SK-N-SH (cell line): ENCODE data around the gene CRYBB3. TPM values are rescaled to one million over a fixed set of nuclear protein-coding genes. Genes with fewer than 3 reads are reported as not detected.

Experiments used
- CTCF ChIA-PET: fragments of 300-600, 350-600 bp; formaldehyde crosslinking; extraction: SDS; loops from one replicate; lab custom pipeline; 2021; lab: Yijun Ruan, JAX
- POLR2A ChIA-PET: fragments of 350-600 bp; sonication (Branson Sonifier 250); formaldehyde crosslinking; extraction: SDS; loops from one replicate; lab custom pipeline; 2020; ENCODE audit warnings: antibody characterized with exemption, inconsistent platforms; lab: Yijun Ruan, JAX
- DNase-seq: peaks from one replicate; pipeline ENCODE4 v3.0.0; 2012
- H2AFZ ChIP-seq: fragments of 200-600 bp; sonication (generic); 2 replicates; pipeline ENCODE4 v1.8.1; 2016; ENCODE audit warnings: antibody characterized with exemption, mild to moderate bottlenecking, low read depth
- H3F3A ChIP-seq: fragments of 200-600 bp; sonication (generic); replicated peaks from 2 replicates; pipeline ENCODE3; 2016; ENCODE audit warnings: antibody characterized with exemption, mild to moderate bottlenecking; ENCODE audit not compliant: insufficient read depth
- H3K27ac ChIP-seq, 2 experiments: fragments of 200-500 bp in 1 of 2; fragments of 200-600 bp in 1 of 2; sonication (Bioruptor generic) in 1 of 2; sonication (generic), shearing (Covaris generic) in 1 of 2; 2 replicates each; pipeline versions ENCODE4 v1.5.1 to v1.6.1; 2014 to 2016; ENCODE audit warnings: low read depth in 2 of 2, inconsistent platforms in 1 of 2, low read length in 1 of 2, mild to moderate bottlenecking in 1 of 2, mixed read lengths in 1 of 2
- H3K27me3 ChIP-seq: fragments of 200-600 bp; sonication (generic), shearing (Covaris generic); 2 replicates; pipeline ENCODE4 v1.6.1; 2016; ENCODE audit warnings: mixed run types; ENCODE audit not compliant: insufficient read depth
- H3K36me3 ChIP-seq, 2 experiments: fragments of 200-500 bp in 1 of 2; fragments of 200-600 bp in 1 of 2; sonication (Bioruptor generic) in 1 of 2; sonication (generic) in 1 of 2; replicated peaks in 1 of 2; 2 replicates each; pipeline versions ENCODE3 to v1.5.1; 2014 to 2016; ENCODE audit warnings: low read length in 1 of 2, mild to moderate bottlenecking in 1 of 2; ENCODE audit not compliant: insufficient read depth in 2 of 2, control insufficient read depth in 1 of 2
- H3K4me1 ChIP-seq, 2 experiments: fragments of 200-500 bp in 1 of 2; fragments of 200-600 bp in 1 of 2; sonication (Bioruptor generic) in 1 of 2; sonication (generic), shearing (Covaris generic) in 1 of 2; 2 replicates each; pipeline versions ENCODE4 v1.5.1 to v1.6.1; 2014 to 2016; ENCODE audit warnings: low read depth in 1 of 2, low read length in 1 of 2, mixed run types in 1 of 2; ENCODE audit not compliant: insufficient read depth in 2 of 2, control insufficient read depth in 1 of 2
- H3K4me2 ChIP-seq: fragments of 200-600 bp; sonication (generic), shearing (Covaris generic); 2 replicates; pipeline ENCODE4 v1.6.1; 2017; ENCODE audit warnings: mixed run types
- H3K4me3 ChIP-seq, 2 experiments: fragments of 200-500 bp in 1 of 2; fragments of 200-600 bp in 1 of 2; sonication (Bioruptor generic) in 1 of 2; sonication (generic), shearing (Covaris generic) in 1 of 2; 2 replicates each; pipeline versions ENCODE4 v1.5.1 to v1.8.1; 2014 to 2016; ENCODE audit warnings: low read depth in 2 of 2, inconsistent platforms in 1 of 2, low read length in 1 of 2, mild to moderate bottlenecking in 1 of 2, mixed read lengths in 1 of 2, moderate library complexity in 1 of 2
- H3K79me2 ChIP-seq: fragments of 200-600 bp; sonication (generic); 2 replicates; pipeline ENCODE4 v1.8.1; 2017; ENCODE audit warnings: mild to moderate bottlenecking; ENCODE audit not compliant: insufficient read depth
- H3K9ac ChIP-seq: fragments of 200-600 bp; sonication (generic); 2 replicates; pipeline ENCODE4 v1.6.1; 2017; ENCODE audit warnings: mixed run types
- H3K9me2 ChIP-seq: fragments of 200-600 bp; sonication (generic); 2 replicates; pipeline ENCODE4 v1.6.1; 2017; ENCODE audit warnings: mixed run types
- H3K9me3 ChIP-seq: fragments of 200-600 bp; sonication (generic); 2 replicates; pipeline ENCODE4 v1.6.1; 2017; ENCODE audit warnings: mixed run types, mild to moderate bottlenecking, moderate library complexity
- H4K20me1 ChIP-seq: fragments of 200-600 bp; sonication (generic); 2 replicates; pipeline ENCODE4 v1.6.1; 2017; ENCODE audit warnings: mild to moderate bottlenecking, mixed run types; ENCODE audit not compliant: insufficient read depth
- CHD2 ChIP-seq: fragments of 150-350 bp; IDR thresholded peaks from 2 replicates; pipeline ENCODE4 v1.6.1; 2018; ENCODE audit warnings: low read length; ENCODE audit not compliant: partially characterized antibody
- ELF1 ChIP-seq: IDR thresholded peaks from 2 replicates; pipeline ENCODE4 v1.4.0; 2012
- FOSL2 ChIP-seq: IDR thresholded peaks from 2 replicates; pipeline ENCODE4 v1.4.0; 2012; ENCODE audit warnings: low read depth, mild to moderate bottlenecking, moderate library complexity, borderline replicate concordance
- FOXJ3 ChIP-seq: sonication (generic); formaldehyde crosslinking; IDR thresholded peaks from 2 replicates; pipeline ENCODE4 v1.5.1; 2020; ENCODE audit warnings: mild to moderate bottlenecking, missing genetic modification reagents
- FOXM1 ChIP-seq: IDR thresholded peaks from 2 replicates; pipeline ENCODE4 v1.4.0; 2012; ENCODE audit warnings: low read depth, mild to moderate bottlenecking
- GABPA ChIP-seq: IDR thresholded peaks from 2 replicates; pipeline ENCODE4 v1.4.0; 2012; ENCODE audit warnings: low read depth, mild to moderate bottlenecking
- MEF2A ChIP-seq: IDR thresholded peaks from 2 replicates; pipeline ENCODE4 v1.4.0; 2012; ENCODE audit warnings: low read depth, borderline replicate concordance
- MXI1 ChIP-seq: IDR thresholded peaks from 2 replicates; pipeline ENCODE4 v1.6.1; 2012; ENCODE audit warnings: mild to moderate bottlenecking, low read depth, low read length, improper control_type of control experiment
- NFIC ChIP-seq: IDR thresholded peaks from 2 replicates; pipeline ENCODE4 v1.4.0; 2012; ENCODE audit warnings: borderline replicate concordance
- NRF1 ChIP-seq: IDR thresholded peaks from 2 replicates; pipeline ENCODE4 v1.6.1; 2012; ENCODE audit warnings: low read depth, mild to moderate bottlenecking, low read length
- RAD21 ChIP-seq: IDR thresholded peaks from 2 replicates; pipeline ENCODE4 v1.6.1; 2012; ENCODE audit warnings: mild to moderate bottlenecking, low read length
- RCOR1 ChIP-seq: fragments of 150-350 bp; IDR thresholded peaks from 2 replicates; pipeline ENCODE4 v1.6.1; 2017; ENCODE audit warnings: antibody characterized with exemption, low read length
- REST ChIP-seq: IDR thresholded peaks from 2 replicates; pipeline ENCODE4 v1.6.1; 2012; ENCODE audit warnings: mild to moderate bottlenecking, low read depth, low read length, moderate library complexity
- RXRA ChIP-seq: IDR thresholded peaks from 2 replicates; pipeline ENCODE4 v1.4.0; 2012; ENCODE audit warnings: low read depth, mild to moderate bottlenecking, borderline replicate concordance
- TAF1 ChIP-seq: IDR thresholded peaks from 2 replicates; pipeline ENCODE4 v1.6.1; 2012; ENCODE audit warnings: low read depth, mild to moderate bottlenecking, low read length, moderate library complexity, borderline replicate concordance
- TCF12 ChIP-seq: IDR thresholded peaks from 2 replicates; pipeline ENCODE4 v1.4.0; 2012
- TEAD4 ChIP-seq: IDR thresholded peaks from 2 replicates; pipeline ENCODE4 v1.4.0; 2012; ENCODE audit warnings: mild to moderate bottlenecking, borderline replicate concordance; ENCODE audit not compliant: insufficient read depth
- WGBS: methylation state at CpG from one replicate; pipeline ENCODE4 v1.1.6; 2017; ENCODE audit warnings: low lambda C conversion rate; 5-methylcytosine and 5-hydroxymethylcytosine counted together
- polyA plus RNA-seq, 3 experiments: library from polyadenylated mRNA; depleted of rRNA; stranded (reverse); fragments of >200 nt; gene quantifications; 2 replicates each; pipeline ENCODE4 v1.2.3, GENCODE V29; 2012
- TF ChIP-seq, protein P1 (sequence below): fragments of 200-600 bp; sonication (generic); IDR thresholded peaks from 2 replicates; pipeline ENCODE4 v1.6.1; 2017; ENCODE audit warnings: antibody characterized with exemption, mild to moderate bottlenecking, moderate library complexity

Gene CRYBB3
- polyA plus RNA-seq, 1 of the 3 experiments (the other 2 are of a cell fraction), result 0.35 TPM

DNA sequence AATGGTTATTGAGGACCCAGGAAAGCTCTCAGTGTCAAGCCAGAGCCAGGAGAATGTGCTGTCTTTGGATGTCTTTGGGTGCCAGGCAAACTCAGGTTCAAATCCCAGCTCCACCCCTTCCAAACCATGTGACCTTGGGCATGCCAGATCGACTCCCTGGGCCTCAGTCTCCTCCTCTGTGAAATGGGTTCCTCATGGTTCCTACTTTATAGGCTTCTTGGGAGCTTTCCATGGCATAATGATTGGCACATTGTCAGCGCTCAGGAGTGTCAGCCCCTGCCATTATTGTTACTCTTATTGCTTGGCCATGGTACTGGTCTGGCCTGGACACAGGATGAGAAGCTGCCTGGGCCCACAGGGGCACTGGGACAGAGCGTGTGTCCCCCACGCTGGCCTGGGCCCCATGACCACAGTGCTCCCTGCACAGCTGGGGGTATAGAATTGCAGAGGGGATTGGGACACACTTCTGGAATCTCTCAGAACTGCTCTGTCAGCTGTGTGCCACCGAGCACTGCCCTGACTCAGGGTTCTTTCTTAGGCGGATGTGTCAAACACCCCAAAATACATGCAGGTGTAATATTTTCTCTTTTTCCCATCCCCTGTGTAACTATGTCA is 37.6 kb upstream of the CRYBB3 start:
- Histone ChIP-seq H3K9ac (no peak overlapping the region), H3F3A (no peaks in the 10 kb centered on the region), H3K27me3 (no peaks in the 10 kb centered on the region), H3K4me3 (no peak overlapping the region), H3K27ac (no peak overlapping the region), H3K9me2 (no peaks in the 10 kb centered on the region), H4K20me1 (peaks cover 13% of the 10 kb centered on the region; the same call in 1 of the 2 replicates), H3K4me2 (no peak overlapping the region), H3K36me3 (no peaks in the 10 kb centered on the region), H2AFZ (no peak overlapping the region), H3K9me3 (no peaks in the 10 kb centered on the region), H3K4me1 (no peaks in the 10 kb centered on the region; a peak in 1 of 4 replicates), H3K79me2 (no peaks in the 10 kb centered on the region)
- ChIA-PET POLR2A (no interaction called here), CTCF (interaction anchor here (1.2 to 1.6 kb wide), 3 partner anchors 9 to 51 kb away, joined by 3 to 5 read pairs (median 3); no protein-coding TSS in a partner anchor)
- 89% methylated on average over 6 of the region's 6 CpGs for WGBS
- no peak for DNase-seq
- TF ChIP-seq NFIC (no peak), ELF1 (no peak), MXI1 (no peak), FOXM1 (no peak), CHD2 (no peak), RAD21 (no peak), MEF2A (no peak), NRF1 (no peak), FOXJ3 (CRISPR knock-in tag) (no peak), RCOR1 (no peak), REST (no peak), TCF12 (no peak), FOSL2 (no peak), TEAD4 (no peak), TAF1 (no peak), RXRA (no peak), GABPA (no peak)
- TF ChIP-seq, protein P1, sequence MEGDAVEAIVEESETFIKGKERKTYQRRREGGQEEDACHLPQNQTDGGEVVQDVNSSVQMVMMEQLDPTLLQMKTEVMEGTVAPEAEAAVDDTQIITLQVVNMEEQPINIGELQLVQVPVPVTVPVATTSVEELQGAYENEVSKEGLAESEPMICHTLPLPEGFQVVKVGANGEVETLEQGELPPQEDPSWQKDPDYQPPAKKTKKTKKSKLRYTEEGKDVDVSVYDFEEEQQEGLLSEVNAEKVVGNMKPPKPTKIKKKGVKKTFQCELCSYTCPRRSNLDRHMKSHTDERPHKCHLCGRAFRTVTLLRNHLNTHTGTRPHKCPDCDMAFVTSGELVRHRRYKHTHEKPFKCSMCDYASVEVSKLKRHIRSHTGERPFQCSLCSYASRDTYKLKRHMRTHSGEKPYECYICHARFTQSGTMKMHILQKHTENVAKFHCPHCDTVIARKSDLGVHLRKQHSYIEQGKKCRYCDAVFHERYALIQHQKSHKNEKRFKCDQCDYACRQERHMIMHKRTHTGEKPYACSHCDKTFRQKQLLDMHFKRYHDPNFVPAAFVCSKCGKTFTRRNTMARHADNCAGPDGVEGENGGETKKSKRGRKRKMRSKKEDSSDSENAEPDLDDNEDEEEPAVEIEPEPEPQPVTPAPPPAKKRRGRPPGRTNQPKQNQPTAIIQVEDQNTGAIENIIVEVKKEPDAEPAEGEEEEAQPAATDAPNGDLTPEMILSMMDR, result no peak
